ENCODE measurements around the gene BACH2.
A peak's percentile ranks its signal among the peaks of the same experiment; 100 is the strongest.

The BACH2 gene

DNA sequence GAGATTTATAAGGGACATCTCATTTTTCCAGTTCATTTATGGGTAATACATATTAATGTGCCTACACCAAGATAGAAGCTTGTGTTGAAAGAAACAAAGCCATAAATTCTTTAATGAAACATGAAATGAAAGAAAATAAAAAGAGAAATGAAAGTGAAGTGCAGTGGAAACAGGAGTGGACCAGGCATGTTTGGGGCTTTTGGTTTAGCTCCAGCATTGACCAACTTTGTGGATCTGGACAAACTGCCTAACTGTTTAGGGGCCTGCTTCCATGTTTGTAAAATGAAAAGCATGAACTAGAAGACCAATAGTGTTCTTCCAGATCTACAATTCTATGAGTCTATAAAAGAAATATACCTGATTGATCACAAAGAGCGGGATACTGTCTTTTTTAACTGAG is 277.4 kb downstream of the BACH2 start:
- DNase-seq = no peak

DNA sequence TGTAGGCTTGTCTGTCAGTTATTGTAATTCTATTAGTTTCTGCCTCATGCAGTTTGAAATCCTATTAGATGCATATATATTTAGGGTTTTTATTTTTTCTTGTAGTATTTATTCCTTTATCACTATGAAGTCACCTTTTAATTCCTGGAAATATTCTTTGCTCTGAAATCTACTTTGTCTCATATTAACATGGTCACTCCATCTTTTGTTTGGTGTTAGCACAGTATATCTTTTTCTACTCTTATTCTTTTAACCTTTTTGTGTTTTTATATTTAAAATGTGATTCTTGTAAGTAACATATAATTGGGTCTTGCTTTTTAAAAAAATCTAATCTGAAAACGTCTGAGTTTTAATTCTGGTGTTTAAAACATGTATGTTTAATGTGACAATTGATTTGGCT is 280.8 kb downstream of the BACH2 start:
- DNase-seq = no peak

DNA sequence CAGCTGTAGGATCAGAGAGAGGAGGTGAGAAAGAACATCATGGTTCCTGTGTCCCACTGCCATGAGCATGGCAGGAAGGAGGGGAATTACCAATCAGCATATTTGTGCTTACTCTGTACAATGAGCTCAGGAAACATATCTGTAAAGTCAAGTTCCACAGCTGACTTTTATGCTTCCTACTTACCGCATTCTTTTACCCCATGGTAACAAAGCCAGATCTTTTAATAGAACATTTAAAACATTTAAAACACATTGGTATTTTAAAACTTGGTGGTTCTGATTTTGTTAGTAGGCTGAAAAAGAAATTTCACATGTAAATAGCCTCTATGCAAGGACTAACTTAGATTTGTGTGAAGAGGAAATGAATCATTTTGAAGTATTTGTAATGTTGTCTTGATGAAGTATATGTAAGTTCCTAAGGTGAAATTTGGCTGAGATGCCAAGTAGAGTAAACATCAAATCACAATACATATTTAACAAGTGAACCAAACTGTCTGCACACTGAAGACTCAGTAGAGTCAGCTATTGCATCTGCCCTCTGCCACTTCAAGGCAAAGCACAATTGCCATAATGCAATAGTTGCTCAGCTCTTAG is 287.6 kb downstream of the BACH2 start:
- no peak for DNase-seq

DNA sequence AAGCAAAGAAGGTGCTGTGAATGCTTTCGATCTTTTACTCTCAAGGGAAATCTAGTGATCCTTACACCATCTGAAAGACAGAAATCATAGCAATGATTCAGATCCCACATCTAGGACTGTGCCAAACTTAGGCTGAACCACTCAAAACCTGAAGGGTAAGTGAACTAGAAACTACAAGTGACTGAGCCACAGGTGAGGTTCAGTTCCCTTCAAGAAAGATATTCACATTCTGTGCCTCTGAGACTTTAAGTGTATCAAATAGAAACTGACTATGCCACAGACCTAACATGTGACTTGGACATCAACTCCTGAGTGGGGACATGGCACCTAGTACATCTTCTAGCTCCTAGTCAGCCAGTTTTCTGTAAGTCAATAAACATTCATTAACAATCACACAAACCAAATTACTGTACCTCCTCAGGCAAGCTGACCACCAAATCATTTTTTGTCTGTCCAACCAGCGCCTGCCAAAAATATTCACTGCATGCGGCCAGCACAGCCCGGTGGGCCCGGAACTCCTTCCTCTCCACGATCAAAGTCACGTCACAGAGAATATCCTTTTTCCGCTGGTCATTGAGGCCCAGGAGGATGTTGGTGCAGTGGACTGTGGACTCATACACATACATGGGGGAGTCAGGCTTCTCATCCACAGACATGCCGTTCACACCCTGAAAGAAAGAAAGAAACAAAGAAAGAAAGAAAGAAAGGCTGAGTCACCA is 288.3 kb downstream of the BACH2 start:
- no peak for DNase-seq

DNA sequence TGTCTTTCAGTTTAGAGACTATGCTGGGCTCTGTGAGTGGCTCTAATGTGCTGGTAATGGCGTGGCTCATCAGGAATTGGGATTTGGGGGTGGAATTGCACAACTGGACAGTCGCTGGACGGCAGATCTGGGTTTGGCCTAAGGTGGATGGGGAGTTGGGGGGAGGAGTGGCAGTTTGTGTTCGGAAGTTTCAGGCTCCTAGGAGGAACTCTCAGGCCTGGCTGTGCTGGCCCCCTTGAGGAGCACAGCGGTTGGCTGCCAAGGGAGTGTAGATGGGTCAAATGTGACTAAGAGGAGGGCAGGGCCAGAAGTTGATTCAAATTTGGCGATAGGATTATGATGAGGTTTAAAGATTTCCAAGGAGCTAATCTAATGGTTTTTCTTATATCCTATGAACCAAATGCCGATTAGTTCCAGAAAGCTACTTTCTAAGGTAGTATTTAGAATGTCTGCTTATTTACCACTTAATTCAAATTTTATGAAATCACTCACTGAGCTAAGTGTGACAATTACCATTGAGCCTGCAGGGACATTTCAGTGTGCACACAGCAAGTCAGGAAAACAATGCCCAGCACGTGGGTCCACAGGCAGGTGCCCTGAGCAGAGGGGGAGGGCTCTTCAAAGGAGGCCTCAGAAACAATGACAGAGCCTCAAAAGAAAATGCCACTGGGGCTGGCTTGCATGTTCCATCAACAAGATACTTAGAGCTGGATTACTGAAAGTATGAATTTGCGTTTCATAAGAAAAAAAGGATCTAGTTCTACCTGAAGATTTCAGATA is 291.4 kb downstream of the BACH2 start:
- DNase-seq = peak; percentile 24 to 70

DNA sequence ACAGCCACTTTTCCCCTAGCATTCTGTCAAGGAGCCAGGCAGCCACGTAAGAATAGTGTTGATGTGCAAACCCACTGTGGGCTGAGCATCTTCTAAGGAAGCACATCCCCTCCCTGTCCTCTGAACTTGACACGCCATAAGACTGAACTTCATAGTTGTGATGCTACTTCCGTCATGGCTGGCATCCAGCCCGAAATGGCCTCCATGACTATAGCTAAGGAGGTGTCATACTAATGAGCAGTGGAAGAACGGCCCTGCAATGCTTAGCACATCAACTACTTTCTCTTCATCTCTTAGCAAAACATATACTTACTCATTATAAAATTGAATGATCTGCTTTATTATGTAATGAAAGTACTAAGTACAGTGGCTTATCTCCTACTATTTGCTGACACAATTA is 292.1 kb downstream of the BACH2 start:
- no peak for DNase-seq

DNA sequence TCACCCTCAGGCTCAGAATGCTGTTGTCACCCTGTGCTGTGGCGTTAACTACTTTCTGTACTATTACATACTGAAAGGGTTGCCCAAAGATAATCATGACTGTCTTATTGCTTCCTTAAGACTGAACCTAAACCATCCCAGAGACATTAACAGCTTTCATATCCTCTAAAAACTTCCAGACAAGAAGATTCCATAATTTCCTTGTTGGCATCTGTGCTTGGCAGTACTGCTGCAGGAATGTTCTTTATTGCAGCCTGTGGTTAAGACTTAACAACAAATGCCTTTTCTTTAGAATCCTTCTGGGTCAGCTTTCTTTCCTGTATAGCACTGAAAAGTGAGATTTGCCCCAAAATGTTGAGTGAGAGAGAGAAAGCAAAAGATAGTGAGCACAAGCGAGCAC is 292.7 kb downstream of the BACH2 start:
- no peak for DNase-seq

DNA sequence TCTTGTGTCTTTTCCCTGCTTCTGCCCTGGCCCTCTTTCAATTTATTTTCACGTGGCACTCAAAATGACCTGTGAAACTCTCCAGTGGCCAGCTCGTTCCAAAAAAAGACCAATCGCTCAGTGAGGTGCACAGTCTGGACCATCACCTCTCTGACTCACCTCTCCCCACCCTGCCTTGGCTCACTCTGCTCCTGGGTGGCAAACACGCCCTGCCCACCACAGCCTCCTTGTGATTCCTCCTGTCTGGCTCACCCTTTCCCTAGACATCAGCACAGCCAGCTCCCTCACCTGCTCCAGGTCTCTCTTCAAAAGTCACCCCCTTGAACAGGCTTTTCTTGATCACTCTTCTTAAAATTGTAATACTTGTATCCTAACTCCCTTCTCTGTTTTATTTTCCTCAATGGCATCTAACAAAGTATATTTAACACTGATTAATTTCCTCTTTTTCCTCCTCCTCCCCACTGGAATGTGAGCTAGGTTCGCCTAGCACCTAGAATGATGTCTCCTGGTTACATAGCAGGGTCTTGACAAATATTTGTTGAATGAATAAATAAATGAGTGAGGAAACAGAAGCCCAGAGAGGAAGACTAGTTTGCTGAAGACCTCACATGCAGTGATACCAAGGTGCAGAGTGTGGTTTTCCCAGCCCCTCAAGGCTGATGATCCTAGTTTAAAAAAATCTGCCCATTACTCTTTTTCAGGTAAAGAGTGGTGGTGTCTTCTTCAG is 293.4 kb downstream of the BACH2 start:
- no peak for DNase-seq

DNA sequence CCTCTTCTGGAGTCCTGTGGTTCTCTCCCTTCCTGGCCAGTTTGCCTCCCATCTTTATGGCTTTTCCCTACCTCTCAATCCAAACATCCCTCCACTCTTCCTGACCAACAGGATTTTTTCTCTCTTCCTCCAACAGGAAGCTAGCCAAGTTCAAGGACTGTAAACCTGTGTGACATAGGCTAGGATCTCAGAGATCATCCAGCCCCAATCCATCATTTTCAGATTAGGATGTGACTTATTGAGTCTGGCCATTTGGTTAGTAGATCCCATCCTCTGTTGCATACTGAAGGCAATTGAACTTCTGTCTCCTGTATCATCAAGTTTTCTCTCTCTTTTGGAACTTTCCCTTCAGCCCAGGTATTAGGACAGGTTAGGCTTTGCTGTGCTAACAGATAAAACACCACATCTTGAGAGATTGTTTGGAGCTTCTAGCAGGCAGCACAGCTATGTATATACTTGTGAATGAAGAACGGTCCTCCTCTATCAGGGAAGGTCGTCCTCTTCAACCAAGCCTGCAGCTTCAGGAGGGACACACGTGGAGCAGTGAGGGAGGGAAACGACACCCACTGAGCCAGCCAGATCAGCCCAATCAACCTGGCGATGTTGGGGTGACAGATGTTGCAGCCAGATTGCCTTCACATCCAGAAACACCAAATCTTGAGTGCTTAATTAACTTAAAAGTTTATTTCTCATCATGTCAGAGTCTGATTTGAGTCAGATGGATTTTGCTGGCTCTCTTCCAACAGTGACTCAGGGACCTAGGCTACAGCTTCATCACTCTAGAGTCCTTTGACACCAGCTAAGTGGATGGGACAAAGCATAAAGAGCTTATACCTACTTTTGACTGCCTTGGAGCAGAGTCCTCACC is 295.5 kb downstream of the BACH2 start:
- no peak for DNase-seq

DNA sequence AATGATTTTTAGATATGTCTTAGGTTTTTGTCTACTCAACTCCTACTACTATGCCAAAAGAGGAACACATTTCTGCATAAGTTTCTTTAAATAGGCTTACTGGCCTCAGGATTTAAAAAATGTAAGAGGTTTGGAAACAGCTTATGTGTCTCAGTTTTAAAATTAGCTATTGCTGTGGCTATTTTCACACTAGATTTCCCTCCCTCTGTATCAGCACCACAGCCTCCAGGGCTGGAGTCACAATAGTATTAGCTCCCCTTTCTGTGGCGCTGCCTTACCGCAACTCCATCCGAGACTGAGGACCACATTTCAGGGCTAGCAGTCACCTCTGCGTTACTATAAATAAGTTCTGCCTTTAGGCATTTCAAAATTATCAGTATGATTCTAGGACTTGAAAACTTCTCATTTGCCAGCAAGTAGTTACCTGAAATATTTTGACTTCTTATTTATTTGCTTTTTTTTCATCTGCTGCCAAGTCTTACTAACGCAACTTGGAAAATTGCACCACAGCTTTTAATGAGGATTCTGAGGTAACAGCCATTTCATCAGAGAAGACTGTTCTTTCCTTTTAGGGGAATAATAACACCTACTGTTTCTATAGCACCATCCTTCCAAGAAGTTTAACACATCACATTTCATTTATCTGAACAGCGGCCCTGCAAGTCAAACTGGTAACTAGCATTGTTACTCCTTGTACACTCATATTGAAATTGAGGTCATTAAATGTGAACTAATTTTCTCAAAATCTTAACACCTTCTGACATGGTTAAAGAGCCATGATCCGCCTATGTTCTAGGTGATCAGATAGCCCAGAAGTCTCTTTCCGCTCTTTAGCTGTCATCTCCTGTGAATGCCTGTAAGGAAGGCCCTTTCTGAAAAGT is 296.5 kb downstream of the BACH2 start:
- DNase-seq = no peak

DNA sequence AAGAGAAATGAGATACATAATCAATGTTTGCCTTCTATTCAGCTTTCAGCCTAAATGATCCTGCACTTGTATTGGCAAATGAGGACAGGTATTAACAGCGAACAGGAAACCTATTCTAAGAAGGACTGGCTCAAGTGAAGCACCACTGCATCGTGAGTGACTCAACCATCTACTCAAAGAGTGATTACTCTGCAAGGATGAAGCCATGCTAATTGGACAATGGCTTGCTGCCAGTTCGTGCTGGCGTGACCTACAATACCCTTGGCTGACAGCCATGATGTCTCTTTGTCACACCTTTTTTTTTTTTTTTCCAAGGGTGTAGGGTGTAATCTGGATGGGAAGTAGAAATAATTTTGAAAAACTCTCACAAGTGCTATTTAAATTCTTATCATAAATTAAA is 297.5 kb downstream of the BACH2 start:
- DNase-seq = peak; percentile 82 to 95

DNA sequence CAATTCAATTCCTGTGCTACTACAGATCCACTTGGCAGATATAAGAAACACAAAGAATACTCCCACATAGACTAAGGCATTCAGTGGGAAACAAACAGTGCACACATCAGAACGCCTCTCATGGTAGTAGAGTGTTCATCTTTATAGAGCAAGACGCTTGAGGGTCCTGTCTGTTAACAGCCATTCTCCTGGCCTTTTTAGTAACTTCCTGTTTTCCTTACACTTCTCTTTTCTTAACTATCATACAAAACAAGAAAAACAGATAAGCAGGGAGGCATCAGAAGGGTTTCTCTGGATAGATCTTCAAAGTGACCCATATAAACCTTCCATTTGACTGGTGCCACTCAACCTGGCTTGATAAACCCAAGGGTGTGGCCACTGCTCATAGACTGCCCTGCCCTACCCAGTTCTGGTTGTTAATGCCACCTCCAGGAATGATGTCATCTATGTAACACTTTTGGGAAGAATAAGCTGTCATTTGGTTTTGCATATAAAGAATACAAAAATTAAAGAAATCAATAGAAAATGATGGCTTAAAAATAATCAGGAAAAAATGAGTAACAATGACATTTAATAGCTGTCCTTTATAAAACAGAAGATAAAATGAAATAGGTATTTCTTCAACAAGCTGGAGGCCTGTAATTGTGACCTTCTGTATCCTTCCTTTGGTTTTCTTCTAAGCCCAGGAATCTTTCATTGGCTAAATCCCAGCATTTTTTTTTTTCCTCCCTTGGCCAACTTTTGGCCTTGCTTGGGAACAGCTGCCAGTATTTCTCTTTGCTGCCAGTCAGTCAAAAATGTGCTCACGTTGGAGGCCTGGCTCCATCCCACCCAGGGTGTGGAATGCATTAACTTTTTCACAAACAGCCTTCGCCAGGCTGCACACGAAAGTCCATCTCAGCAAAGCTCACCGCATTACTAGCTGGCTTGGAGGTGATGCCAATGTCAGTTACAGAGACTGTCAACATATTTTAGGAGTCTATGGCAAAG is 298.9 kb downstream of the BACH2 start:
- no peak for DNase-seq

DNA sequence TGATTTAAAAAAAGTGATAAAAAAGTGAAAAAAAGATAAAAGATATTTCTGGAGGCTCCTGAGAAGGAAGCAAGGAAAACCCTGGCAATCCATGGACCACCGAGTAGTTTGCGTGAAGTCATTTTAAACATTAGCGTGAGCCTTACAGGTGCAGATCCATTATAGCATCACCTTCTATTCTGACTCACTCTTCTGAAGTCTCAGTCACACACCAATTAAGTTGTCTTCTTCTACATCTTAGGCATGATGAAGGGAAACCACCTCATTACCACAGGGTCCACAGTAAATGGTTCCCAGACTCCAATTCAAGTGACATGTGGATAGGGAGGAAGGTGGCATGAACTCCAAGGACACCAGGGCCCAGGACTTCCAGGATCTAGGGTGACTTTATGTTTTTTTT is 303.2 kb downstream of the BACH2 start:
- no peak for DNase-seq

DNA sequence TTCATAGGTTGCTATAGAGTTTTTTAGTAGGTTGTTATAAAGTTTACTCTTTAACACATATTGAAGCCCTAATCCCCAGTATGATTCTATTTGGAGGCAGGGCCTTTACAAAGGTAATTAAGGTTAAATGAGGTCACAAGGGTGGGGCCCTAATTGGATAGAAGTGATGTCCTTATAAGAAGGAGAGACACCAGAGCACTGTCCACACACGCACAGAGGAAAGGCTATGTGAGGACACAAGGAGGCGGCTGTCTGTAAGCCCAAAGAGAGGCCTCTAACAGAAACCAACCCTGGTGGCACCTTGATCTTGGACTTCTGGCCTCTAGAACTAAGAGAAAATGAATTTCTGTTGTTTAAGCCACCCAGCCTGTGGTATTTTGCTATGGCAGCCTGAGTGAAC is 303.8 kb downstream of the BACH2 start:
- DNase-seq = no peak

DNA sequence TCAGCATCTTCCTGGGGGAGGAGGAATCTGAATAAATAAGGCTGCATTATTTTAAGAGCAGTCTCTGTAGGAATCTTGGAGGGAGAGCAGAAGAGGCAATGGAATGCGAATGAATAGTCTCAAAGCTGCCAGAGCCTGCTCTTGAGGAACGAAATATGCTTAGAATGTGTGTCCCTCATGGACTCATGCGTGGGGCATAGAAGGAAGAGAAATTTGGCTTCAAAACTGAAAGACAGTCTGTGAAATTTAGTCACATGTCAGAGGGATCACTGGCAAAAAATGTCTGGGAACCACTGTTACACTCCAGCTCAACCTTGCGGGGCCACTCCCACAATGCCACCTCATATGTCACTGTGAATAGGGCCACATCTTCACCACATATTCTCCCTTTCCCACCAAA is 306.9 kb downstream of the BACH2 start:
- no peak for DNase-seq

DNA sequence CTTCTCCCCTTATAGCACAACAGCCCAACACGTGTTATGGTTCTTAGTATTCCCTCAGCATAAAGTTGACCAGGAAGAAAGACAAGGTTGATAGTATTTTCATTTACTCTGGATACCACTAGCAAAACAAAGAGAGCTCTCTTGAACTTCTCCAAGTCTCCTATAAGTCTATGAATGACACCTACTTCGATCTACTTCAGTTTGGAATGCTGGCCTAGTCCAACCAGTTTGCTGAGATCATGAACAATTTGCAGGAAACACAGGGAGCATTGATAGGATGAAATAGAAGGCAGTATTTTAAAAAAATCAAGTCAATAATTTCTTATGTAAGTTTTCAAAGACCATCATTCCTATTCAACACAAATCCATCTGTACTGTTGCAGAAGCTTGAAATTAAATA is 308.8 kb downstream of the BACH2 start:
- no peak for DNase-seq

DNA sequence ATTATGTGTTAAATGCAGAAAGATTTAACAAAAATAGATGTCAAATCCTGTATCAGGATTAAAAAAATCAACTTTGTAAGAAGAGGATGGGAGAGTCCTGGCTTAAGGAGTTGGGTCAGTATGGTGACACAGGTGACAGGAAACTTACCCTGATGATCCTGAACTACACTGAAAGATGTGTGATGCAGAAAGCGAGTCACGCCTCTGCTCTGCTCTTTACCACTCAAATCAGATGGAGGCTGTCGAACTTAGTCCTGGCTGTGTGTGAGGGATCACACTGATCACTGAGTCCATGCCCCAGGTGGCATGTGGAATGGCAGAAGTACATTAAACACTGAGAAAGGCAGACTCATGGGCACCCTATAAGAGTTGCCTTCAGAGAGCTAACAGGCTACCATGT is 309.5 kb downstream of the BACH2 start:
- DNase-seq = no peak

DNA sequence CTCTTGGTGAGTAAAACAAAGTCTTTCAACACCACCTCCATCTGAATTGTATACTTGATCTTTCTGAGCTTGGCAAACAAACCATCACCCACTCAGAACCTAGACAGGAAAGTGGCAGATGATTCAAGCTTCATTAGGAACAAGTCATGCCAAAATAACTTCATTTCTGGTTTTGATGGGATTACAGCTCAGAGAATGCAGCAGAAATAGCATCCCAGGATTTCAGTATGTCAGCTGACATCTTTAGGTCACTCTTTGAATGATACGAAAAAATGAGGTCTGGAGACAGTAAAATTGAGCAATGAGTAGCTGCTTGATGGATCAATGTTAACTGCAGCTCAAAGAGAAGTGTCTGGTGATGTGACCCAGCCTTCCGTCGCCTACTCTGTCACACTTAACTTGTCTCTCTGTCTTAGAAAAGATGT is 310.0 kb downstream of the BACH2 start:
- no peak for DNase-seq

DNA sequence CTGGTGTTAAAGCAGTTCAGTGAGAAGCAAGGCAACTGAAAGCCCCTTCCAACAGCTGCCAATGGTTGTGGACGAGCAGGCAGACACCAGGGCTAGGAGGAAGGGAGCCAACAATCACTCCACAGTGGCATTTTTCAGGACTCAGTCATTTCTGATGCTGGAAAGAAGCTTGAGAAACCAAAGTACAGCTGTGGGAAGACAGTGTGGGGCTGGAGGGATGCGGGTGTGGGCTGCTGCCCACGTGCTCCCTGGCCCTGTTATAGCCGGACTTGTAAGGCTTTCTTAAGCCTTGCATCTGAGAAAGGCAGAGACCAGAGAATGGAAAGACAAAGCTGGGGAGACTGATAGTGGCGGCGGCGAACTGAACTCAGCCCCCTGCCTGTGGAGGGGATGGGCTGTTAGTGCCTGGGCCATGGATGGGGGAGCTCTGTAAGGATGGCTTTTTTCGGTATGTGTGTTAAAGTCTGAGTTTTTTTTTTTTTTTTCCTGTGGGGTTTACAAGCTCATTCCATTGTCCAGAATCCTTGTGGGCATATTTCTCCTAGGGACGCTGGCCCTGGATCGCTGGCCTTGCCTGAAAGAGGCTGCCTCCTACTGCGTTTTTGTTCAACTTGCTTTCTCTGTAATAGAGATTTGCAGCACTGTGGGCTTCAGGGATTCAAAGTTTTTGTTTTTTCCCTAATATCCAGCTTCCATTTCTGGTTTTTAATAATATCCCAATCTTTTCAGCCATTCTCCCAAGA is 310.7 kb downstream of the BACH2 start:
- no peak for DNase-seq
